GM12874 (cell line): Measurements from ENCODE around the gene HOXB9.

Source experiments
- CTCF ChIP-seq: IDR thresholded peaks from 2 replicates; pipeline ENCODE4 v1.5.1; 2011; ENCODE audit warnings: low read depth, mild to moderate bottlenecking, control low read depth, low read length, moderate library complexity; ENCODE audit not compliant: insufficient read depth

The HOXB9 gene

GRCh38 chr17:48620461-48621139 lies 5.6 kb downstream of the HOXB9 start:
- no peak for TF ChIP-seq CTCF

- TF ChIP-seq CTCF, result no peak
These were observed 6.2 kb downstream of the HOXB9 start for GRCh38 chr17:48619826-48620449.

DNA sequence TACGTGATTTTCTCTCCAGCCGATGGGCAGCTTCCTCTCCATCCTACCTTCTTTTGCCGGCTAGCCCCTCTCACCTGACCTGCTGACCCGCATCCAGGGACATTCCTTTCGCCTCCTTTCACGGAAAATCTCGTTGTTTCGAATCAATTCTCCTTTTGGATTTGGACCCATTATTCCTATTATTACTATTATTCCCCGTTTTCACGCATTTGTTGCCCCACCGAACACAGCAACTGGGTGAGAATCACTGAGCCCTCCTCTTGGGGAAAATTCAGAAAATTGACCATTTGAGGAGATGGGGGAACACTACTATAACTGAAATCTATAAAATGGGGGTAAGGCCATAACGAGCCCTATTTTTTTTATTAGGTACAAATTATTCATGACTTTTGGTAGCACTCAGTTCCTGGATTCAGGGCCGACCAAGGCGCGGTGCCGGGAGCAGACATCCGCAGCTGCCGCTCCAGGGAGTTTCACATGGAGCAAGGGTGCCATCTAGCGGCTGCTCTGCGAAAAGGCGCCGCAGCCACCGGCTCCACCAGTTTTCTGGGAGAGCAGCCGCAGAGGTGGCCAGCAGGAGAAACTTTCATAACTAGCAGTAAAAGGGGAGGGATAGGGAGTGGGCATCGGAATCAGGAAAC lies 7.8 kb downstream of the HOXB9 start:
- TF ChIP-seq CTCF, result peak; percentile 91

- no peak for TF ChIP-seq CTCF
These were observed 8.5 kb downstream of the HOXB9 start for GRCh38 chr17:48617471-48618255.

- TF ChIP-seq CTCF, result no peak
These were observed 9.3 kb downstream of the HOXB9 start for GRCh38 chr17:48616717-48617470.

DNA sequence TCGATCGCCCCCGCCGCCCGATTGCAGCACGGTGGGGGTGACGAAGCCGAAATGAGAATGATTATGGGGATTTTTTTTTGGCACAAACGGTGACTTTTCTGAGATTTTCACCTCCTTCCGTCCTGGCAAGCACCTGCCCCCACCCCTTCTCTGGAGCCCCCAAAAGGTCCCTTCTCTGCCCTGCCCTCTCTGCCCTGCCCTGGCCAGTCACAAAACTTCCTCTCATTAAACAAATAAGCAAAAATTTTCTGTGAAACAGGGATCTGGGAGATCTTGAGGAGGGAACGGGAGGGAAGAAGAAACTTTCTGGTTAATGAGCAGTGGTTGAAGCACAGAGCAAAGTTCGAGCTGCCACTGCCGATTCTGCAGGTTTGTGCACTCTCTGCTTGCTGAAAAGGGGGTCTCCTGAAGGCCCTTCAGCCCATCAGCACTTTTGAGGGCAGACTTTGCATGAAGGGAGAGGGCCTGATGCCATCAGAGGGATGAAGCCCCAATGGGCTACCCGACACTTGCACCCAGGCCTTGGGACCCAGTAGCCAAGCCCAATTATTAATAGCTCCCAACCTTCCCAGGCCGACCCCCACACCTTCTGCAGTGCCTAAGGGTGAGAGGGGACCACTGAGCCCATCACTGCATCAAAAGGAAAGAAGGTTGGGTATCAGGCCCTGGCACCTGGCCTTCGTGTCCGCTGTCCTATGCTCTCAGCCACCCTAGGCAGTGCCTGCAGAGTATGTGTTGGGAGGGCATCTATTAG lies 10.0 kb downstream of the HOXB9 start:
- no peak for TF ChIP-seq CTCF
